Thoracic aorta (tissue), 2 donors: Measurements from ENCODE around the gene FOXO3B. TPM values are rescaled to one million over a fixed set of nuclear protein-coding genes. Genes with fewer than 3 reads are reported as not detected.
"Not testable (repeated sequence)": the region's sequence is repeated elsewhere in the genome, so short reads cannot be mapped to it uniquely, and the experiment has no call there.

ENCODE experiments used
- ATAC-seq: fragments of 150-250 bp; one replicate; pipeline ENCODE4 v1.8.0; 2017; ENCODE audit warnings: low read depth; ENCODE audit not compliant: insufficient number of reproducible peaks, low FRiP score
- DNase-seq: peaks from one replicate; pipeline ENCODE4 v3.0.0-alpha.2; 2020; ENCODE audit warnings: low spot score
- H3K27ac ChIP-seq, 2 donors: fragments of 200-600 bp; sonication (generic); 1 replicate in 1 of 2; 2 replicates in 1 of 2; pipeline ENCODE4 v1.5.1; 2016; ENCODE audit warnings: mild to moderate bottlenecking in 2 of 2, moderate library complexity in 2 of 2
- H3K27me3 ChIP-seq: fragments of 200-600 bp; sonication (generic); replicated peaks from 2 replicates; pipeline ENCODE4 v1.6.0; 2016; ENCODE audit warnings: mild to moderate bottlenecking; ENCODE audit not compliant: insufficient read depth
- H3K36me3 ChIP-seq: fragments of 200-600 bp; sonication (generic); one replicate; pipeline ENCODE4 v1.5.1; 2016
- H3K4me1 ChIP-seq, 2 donors: fragments of 200-600 bp; sonication (generic); 1 replicate in 1 of 2; 2 replicates in 1 of 2; pipeline versions ENCODE4 v1.5.1 to v1.6.0; 2016; ENCODE audit warnings: low read depth in 2 of 2, mild to moderate bottlenecking in 1 of 2; ENCODE audit not compliant: control insufficient read depth in 1 of 2
- H3K4me3 ChIP-seq: fragments of 200-600 bp; sonication (generic); 2 replicates; pipeline ENCODE4 v1.5.1; 2016; ENCODE audit warnings: mild to moderate bottlenecking
- H3K9me3 ChIP-seq: fragments of 200-600 bp; sonication (generic); 2 replicates; pipeline ENCODE4 v1.5.1; 2016
- CTCF ChIP-seq: fragments of 200-600 bp; sonication (generic); IDR thresholded peaks from one replicate; pipeline ENCODE4 v1.5.1; 2019; ENCODE audit warnings: antibody characterized with exemption
- total RNA-seq, 2 donors: library from RNA; depleted of rRNA; stranded (reverse); fragments of >200 nt; gene quantifications; one replicate each; pipeline versions ENCODE4 v1.1.0 to v1.2.3, GENCODE V29; 2016

Gene FOXO3B
- total RNA-seq: 10 to 100 TPM in 1 of 2 donors, 1 to 10 TPM in 1; 9.9 to 21.1 TPM

- peak; percentile 41 for DNase-seq
- Histone ChIP-seq H3K4me3 (peak within 1 kb of the TSS; percentile 72), H3K27ac (peak within 1 kb of the TSS in 1 of 2 donors; percentile 7)
- H3K9me3 ChIP-seq, H3K36me3 ChIP-seq, H3K27me3 ChIP-seq, H3K4me1 ChIP-seq: not testable (repeated sequence)
- peak; percentile 72 for ATAC-seq
Observed at GRCh38 chr17:18681767-18682571, at the start of gene FOXO3B. TSS of gene FOXO3B (minus strand) at chr17:18682314. CDS start at chr17:18681651, 663 bp downstream.

DNA sequence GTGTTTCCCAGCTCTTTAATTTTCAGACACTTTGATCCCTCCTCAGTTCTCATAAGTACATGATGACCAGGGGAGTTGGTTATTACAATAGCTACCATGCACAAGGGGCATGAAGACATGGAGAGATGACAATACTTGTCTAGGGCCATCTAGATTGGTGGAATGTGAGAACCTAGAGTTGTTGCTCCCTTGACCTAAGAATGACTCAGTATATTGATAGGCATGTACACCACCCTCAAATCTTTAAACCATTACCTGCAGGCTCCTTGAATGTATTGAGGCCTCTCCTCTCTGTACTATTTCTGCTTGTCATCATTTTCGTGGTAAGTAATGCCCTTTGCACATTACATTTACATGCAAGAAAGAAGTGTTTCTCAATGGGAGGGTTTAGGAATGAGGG lies 41.4 kb upstream of the FOXO3B start:
- H3K4me3 ChIP-seq, DNase-seq, H3K27ac ChIP-seq, H3K9me3 ChIP-seq, H3K36me3 ChIP-seq, H3K4me1 ChIP-seq, ATAC-seq, H3K27me3 ChIP-seq: not testable (repeated sequence)

DNA sequence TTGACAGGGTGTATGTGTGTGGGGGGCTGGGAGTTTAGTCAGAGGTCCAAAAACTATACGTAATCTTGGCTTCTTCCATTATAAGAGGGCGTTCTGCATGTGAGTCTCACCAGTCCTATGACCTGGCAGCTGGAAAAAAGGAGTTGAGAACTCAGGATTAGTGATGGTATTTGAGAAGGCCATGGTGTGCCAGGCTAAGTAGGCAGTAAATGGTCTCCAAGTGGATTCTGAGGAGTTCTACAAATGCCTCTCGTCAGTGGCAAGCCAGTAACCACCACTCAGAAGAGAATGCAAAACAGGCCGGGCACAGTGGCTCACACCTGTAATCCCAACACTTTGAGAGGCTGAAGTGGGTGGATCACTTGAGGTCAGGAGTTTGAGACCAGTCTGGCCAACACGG lies 40.5 kb upstream of the FOXO3B start:
- not testable (repeated sequence) for H3K27ac ChIP-seq, H3K4me1 ChIP-seq, H3K36me3 ChIP-seq, H3K9me3 ChIP-seq, DNase-seq, ATAC-seq, H3K27me3 ChIP-seq
- H3K4me3 ChIP-seq: peak overlapping the region; percentile 42

DNA sequence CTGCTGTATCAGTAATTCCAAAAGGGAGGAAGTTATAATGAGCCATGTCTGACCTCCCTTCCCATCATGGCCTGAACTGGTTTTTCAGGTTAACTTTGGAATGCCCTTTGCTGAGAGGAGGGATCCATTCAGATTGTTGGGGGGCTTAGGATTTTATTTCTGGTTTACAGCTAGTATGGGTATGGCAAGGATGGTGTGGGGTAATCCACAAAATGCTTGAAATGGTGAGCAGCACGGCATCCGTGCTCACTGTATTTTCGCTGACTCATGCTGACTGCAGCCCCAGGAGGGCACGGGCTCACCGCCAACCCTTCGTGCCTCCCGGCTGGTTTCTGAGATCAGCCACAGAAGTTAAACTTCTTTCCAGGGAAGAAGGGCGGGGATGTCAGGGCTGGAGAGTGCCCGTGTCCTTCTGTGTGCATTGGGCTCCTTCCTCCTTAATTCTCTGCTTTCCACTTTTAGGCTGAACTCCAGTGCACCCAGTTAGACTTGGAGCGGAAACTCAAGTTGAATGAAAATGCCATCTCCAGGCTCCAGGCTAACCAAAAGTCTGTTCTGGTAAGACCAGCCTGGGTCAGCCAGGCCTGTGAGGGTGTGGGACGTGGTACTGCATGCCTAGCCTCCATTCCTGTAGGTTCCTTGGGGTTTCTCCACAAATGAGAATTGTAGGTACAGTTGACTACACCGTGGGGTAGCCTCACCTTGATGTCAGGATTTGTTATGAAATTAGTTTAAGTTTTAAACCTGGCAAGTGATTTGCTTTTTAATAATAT lies 39.8 kb upstream of the FOXO3B start:
- Histone ChIP-seq H3K27ac (peak overlapping the region in 1 of 2 donors; percentile 44), H3K4me3 (peak overlapping the region; percentile 42)
- H3K4me1 ChIP-seq, DNase-seq, H3K9me3 ChIP-seq, H3K36me3 ChIP-seq, H3K27me3 ChIP-seq: not testable (repeated sequence)
- peak; percentile 60 for ATAC-seq

- H3K9me3 ChIP-seq, H3K36me3 ChIP-seq, ATAC-seq, H3K4me1 ChIP-seq, H3K4me3 ChIP-seq, H3K27ac ChIP-seq, H3K27me3 ChIP-seq, DNase-seq: not testable (repeated sequence)
Observed at GRCh38 chr17:18719428-18720110, 37.5 kb upstream of the FOXO3B start.

DNA sequence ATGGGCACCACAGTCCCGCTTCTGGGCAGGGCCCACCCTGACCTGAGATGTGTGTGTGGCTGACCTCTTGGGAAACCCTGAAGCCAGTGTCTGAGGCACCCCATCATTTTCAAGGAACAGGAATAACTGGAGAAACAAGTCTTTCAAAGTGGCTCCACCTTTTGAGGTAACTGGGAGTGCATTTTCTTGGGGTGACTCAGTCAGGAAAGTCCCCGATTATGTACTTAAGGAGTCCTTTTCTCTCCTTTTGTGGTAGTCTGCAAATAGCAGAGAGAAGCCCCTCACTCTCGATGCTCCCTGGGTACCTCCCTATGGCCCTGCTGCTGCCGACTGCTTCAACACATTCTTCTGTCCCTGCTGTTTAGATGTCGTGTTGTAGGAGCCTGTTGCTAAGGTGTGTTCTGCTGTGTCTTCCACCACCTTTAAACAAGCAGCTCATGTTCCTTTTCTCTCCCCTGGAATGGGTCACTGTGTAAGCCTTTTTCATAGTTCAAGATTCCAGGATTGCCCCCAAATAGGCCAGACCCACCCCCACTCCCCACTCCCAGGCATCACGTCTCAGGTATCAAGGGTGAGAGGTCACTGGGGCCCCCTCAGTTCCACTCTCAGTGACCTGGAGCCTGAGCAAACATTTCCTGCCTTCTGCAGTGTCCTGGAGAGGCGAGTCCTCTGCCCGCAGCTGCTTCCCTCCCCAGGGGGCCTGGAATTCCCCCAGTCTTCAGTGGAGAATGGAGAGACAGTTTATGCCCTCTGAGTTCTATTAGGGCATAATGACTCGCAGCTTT lies 36.7 kb upstream of the FOXO3B start:
- H3K4me1 ChIP-seq, H3K36me3 ChIP-seq, H3K27ac ChIP-seq, DNase-seq, H3K4me3 ChIP-seq, H3K9me3 ChIP-seq, H3K27me3 ChIP-seq, ATAC-seq: not testable (repeated sequence)

DNA sequence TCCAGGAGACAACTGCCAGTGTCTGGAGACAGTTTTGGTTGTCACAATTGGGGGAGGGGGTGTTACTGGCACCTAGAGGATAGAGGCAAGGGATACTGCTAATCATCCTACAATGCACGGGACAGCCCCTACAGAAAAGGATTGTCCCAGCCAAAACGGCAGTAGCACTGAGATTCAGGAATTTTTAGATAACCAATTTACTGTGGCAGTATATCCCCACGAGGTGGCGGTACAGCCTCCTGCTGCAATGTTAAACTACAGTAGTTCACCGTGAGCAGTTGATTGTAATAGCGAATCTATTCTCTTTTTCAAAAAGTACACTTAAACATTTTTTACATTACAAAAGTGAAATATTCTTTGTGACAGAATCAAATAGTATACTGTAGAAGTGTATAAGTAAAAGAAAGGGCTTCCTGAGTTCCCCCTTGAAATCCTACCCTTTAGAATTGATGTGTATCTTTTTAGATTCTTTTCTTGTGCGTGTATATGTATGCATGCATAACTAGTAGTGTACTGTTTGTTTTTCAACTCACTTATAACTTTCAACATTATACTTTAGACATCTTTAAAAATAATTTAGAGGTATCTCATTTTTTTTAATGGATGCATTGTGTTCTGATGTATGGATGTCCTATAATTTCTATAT lies 30.4 kb upstream of the FOXO3B start:
- peak; percentile 17 for DNase-seq

GRCh38 chr17:18708215-18708614 lies 26.1 kb upstream of the FOXO3B start:
- not testable (repeated sequence) for H3K4me3 ChIP-seq, ATAC-seq, H3K36me3 ChIP-seq, H3K27ac ChIP-seq, H3K4me1 ChIP-seq, DNase-seq, H3K27me3 ChIP-seq, H3K9me3 ChIP-seq

More for the DNA sequence above, 30.4 kb upstream of the FOXO3B start:
- H3K27me3 ChIP-seq, ATAC-seq, H3K27ac ChIP-seq, H3K9me3 ChIP-seq, H3K4me1 ChIP-seq, H3K4me3 ChIP-seq, H3K36me3 ChIP-seq: not testable (repeated sequence)
- peak; percentile 60 for TF ChIP-seq CTCF

DNA sequence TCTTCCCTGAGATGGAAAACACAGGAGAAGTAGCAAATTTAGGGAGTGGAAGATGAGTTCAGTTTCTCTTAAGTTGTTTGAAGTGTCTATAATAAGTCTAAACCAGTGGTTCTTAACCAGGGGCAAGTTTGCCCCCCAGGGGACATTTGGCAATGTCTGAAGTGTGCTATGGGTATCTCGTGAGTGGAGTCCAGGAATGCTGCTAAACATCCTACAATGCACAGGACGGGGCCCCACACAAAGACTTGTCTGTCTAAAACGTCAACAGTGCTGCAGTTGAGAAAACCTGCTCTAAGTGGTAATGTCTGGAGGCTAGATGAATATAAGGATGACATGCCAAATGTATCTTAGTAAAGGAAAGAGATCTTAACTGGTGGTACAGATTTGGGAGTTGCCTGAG lies 23.8 kb upstream of the FOXO3B start:
- not testable (repeated sequence) for DNase-seq, ATAC-seq, H3K27ac ChIP-seq, H3K4me1 ChIP-seq, H3K27me3 ChIP-seq, H3K4me3 ChIP-seq, H3K36me3 ChIP-seq, H3K9me3 ChIP-seq

DNA sequence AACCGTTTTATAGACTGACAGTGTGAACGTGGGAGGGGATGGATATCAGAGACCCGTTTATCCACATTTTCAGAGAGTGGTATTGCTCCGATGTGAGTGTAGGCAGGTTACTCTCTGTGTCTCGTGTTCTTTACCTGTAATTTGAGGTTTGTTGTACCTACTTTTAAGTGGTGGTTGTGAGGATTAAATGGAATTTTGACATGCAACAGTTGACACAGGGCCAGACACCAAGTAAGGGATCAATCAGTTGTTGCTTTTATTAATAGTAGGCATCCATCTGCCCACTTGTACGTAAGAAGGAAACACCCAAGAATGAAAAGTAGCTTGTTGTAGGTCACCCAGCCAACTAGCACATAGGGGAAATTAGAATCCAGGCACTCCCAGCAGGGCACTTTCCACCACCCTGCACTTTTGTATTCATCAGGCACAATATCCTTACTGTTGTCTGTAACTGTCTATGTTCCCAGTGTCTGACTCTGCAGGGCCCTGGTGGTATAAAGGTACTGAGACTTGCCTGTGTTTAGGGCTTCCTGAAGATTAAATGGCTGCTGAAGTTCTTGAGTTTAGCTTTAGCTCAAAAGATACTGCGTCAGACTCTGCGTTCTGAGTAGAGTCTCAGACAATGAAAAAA lies 16.5 kb upstream of the FOXO3B start:
- H3K4me3 ChIP-seq: peak overlapping the region; percentile 69
- not testable (repeated sequence) for H3K27me3 ChIP-seq, H3K4me1 ChIP-seq, ATAC-seq, H3K9me3 ChIP-seq, H3K36me3 ChIP-seq, H3K27ac ChIP-seq, DNase-seq
